Kidney (tissue), 14 donors: ENCODE data around the gene PHETA1. TPM values are rescaled to one million over a fixed set of nuclear protein-coding genes. Genes with fewer than 3 reads are reported as not detected.

Source experiments
- DNase-seq, 5 donors: peaks; one replicate each; pipeline ENCODE4 v3.0.0-alpha.2; 2013 to 2020
- FAIRE-seq: peaks from 2 replicates; lab custom pipeline; 2012; peaks lifted over from hg19 to GRCh38; lab: Jason Lieb, UNC
- H3K27ac ChIP-seq, 2 donors: one replicate each; pipeline ENCODE4 v1.7.0; 2013; ENCODE audit warnings: low read depth in 2 of 2, low read length in 2 of 2, inconsistent platforms in 1 of 2
- H3K27me3 ChIP-seq: one replicate; pipeline ENCODE4 v1.7.1; 2013; ENCODE audit warnings: low read length, inconsistent platforms; ENCODE audit not compliant: control insufficient read depth, insufficient read depth
- H3K36me3 ChIP-seq, 3 donors: one replicate each; pipeline versions ENCODE4 v1.7.0 to v1.7.1; 2013; ENCODE audit warnings: low read length in 3 of 3, control low read depth in 1 of 3, inconsistent platforms in 1 of 3; ENCODE audit not compliant: insufficient read depth in 3 of 3, control insufficient read depth in 2 of 3
- H3K4me1 ChIP-seq, 3 donors: one replicate each; pipeline versions ENCODE4 v1.7.0 to v1.7.1; 2013; ENCODE audit warnings: low read length in 3 of 3, inconsistent platforms in 1 of 3, low read depth in 1 of 3; ENCODE audit not compliant: control insufficient read depth in 2 of 3, insufficient read depth in 2 of 3
- H3K4me3 ChIP-seq, 3 donors: one replicate each; pipeline versions ENCODE4 v1.7.0 to v1.8.1; 2013; ENCODE audit warnings: low read length in 3 of 3, control low read depth in 1 of 3, inconsistent platforms in 1 of 3
- H3K9ac ChIP-seq, 3 donors: one replicate each; pipeline versions ENCODE4 v1.7.0 to v1.7.1; 2013; ENCODE audit warnings: low read length in 3 of 3, control low read depth in 1 of 3, inconsistent platforms in 1 of 3
- H3K9me3 ChIP-seq, 3 donors: one replicate each; pipeline versions ENCODE4 v1.7.0 to v1.7.1; 2013; ENCODE audit warnings: low read length in 3 of 3, control low read depth in 1 of 3, inconsistent platforms in 1 of 3; ENCODE audit not compliant: control insufficient read depth in 2 of 3, insufficient read depth in 1 of 3
- intact Hi-C: fragments of 100-400 bp; cut with DNase I; formaldehyde crosslinking; loops from one replicate; pipeline ENCODE4 v1.11.1; 2022
- polyA plus RNA-seq: library from polyadenylated mRNA; stranded (reverse); fragments of 350-450 nt; fragmentation: Illumina TruSeq; extraction: RNeasy Lipid Tissue Mini Kit (QIAGEN cat#74804); gene quantifications from one replicate; pipeline ENCODE4 v1.2.3, GENCODE V29; 2014; ENCODE audit warnings: low read depth, low replicate concordance; ENCODE audit not compliant: insufficient read depth
- total RNA-seq: library from RNA; stranded (reverse); fragmentation: NEBNext Ultra II Directional; extraction: Animal tissue kit (Norgen Biotek cat#: 25700); gene quantifications from one replicate; pipeline ENCODE4 v1.2.1, GENCODE V29; 2021
- TF ChIP-seq, protein P1 (sequence below): IDR thresholded peaks from 3 replicates; pipeline ENCODE4 v1.5.1; 2012; ENCODE audit warnings: mild to moderate bottlenecking, moderate library complexity, borderline replicate concordance; ENCODE audit not compliant: insufficient read depth; ENCODE audit errors: extremely low read depth
- donor health status: control.
- donor health status: control.
- donor health status: control.
- donor health status: control.
- donor health status: control.
- donor health status: DM: yes; HTN: yes; CAD: no.
- donor health status: Normal renal cell carcinoma (clear cell type).

PHETA1 gene
- total and polyA plus RNA-seq, 2 donors from 2014 or later = 6.3 to 19.0 TPM

DNA sequence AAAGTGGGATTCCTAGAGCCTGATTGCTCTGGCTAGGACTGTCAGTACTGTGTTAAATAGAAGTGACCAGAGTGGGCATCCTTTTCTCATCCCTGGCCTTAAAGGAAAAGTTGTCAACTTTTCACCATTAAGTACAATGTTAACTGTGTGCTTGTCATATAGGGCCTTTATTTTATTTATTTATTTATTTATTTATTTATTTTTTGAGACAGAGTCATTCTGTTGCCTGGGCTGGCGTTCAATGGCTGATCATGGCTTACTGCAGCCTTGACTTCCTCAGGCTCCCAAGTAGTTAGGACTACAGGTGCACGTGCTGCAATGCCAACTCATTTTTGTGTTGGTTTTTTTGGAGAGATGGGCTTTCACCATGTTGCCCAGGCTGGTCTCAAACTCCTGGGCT is 48.4 kb upstream of the PHETA1 start:
- Histone ChIP-seq H3K36me3 (peaks cover 0 to 6% (median 2%) of the 10 kb centered on the region in 3 donors), H3K9ac (no peak overlapping the region), H3K27me3 (no peaks in the 10 kb centered on the region), H3K9me3 (no peaks in the 10 kb centered on the region), H3K4me1 (peaks cover 0 to 8% (median 4%) of the 10 kb centered on the region in 3 donors), H3K27ac (no peak overlapping the region), H3K4me3 (no peak overlapping the region)
- TF ChIP-seq, protein P1, sequence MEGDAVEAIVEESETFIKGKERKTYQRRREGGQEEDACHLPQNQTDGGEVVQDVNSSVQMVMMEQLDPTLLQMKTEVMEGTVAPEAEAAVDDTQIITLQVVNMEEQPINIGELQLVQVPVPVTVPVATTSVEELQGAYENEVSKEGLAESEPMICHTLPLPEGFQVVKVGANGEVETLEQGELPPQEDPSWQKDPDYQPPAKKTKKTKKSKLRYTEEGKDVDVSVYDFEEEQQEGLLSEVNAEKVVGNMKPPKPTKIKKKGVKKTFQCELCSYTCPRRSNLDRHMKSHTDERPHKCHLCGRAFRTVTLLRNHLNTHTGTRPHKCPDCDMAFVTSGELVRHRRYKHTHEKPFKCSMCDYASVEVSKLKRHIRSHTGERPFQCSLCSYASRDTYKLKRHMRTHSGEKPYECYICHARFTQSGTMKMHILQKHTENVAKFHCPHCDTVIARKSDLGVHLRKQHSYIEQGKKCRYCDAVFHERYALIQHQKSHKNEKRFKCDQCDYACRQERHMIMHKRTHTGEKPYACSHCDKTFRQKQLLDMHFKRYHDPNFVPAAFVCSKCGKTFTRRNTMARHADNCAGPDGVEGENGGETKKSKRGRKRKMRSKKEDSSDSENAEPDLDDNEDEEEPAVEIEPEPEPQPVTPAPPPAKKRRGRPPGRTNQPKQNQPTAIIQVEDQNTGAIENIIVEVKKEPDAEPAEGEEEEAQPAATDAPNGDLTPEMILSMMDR = no peak
- DNase-seq (no peak), FAIRE-seq (no peak)
- intact Hi-C loops = no loop called here

DNA sequence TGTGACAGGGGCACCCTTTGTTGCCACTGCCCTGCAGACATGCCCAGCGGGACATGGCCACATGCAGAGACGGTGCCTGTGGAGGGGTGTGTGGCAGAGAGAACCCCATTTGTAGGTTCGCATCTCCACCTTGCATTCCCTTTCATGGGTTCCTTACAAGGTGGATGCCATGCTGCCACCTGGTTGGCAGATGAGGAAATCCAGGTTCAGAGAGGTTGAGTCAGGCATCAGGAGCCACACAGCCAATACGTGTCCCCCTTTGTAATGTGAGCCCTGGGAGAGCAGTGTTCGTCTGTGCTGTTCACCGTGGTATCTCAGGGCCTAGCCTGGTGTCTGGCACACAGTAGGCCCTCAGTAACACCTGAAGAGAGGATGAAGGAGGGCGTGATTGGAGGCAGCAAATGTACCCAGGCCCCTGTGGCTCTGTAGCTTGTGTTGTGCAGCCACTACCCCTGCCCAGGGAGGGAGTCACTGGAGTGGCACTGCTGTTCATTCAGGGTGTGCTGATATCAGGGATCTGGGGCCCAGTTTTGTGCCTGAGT is 45.9 kb upstream of the PHETA1 start:
- TF ChIP-seq, protein P1 = no peak
- intact Hi-C loops = no loop called here
- no peak overlapping the region for H3K27ac ChIP-seq

DNA sequence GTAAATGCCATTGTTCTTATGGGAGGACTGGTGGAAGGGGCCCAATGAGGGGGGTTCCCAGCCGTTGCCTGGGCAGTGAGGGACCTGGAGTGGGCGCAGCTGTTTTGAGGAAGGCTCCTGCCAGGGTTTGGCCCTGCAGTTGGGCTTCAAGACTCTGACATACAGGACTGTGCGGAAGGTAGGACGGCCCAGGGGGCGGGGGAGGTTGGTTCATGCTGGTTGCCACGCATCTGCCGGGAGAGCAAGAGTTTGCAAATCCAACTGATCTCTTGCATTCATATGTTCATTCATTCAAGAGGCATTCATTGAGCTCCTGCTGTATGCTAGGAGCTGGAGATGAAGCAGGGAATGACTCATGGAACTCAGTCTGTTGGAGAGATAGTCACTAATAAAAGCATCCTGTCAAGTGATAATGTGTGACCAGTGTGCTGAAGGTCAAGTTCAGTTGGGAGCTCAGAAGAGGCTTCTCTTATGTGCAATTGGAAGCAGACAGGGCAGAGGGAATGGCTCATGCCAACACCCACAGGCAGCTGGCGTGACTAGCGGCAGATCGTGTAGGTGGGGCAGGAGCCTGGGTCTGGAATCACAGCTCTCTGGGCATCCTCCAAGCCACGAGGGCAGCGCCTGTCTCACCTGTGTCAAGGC is 44.7 kb upstream of the PHETA1 start:
- peak in 1 of 5 donors; percentile 71 for DNase-seq
- no peak overlapping the region for H3K9ac ChIP-seq

More for the DNA sequence above, 45.9 kb upstream of the PHETA1 start:
- Histone ChIP-seq H3K27me3 (no peaks in the 10 kb centered on the region), H3K4me3 (no peak overlapping the region), H3K36me3 (no peaks in the 10 kb centered on the region), H3K9me3 (no peaks in the 10 kb centered on the region), H3K9ac (no peak overlapping the region), H3K4me1 (peaks cover 0 to 26% (median 4%) of the 10 kb centered on the region in 3 donors)
- FAIRE-seq = no peak
- no peak for DNase-seq

More for the DNA sequence above, 44.7 kb upstream of the PHETA1 start:
- Histone ChIP-seq H3K36me3 (no peaks in the 10 kb centered on the region), H3K9me3 (no peaks in the 10 kb centered on the region), H3K27ac (no peak overlapping the region), H3K4me3 (no peak overlapping the region), H3K4me1 (peaks cover 0 to 30% (median 4%) of the 10 kb centered on the region in 3 donors), H3K27me3 (no peaks in the 10 kb centered on the region)
- intact Hi-C loops = no loop called here
- TF ChIP-seq, protein P1 = no peak
- FAIRE-seq = no peak
